HG02943 (cell line): ENCODE data around the gene SGPP2.
A peak's percentile ranks its signal among the peaks of the same experiment; 100 is the strongest.
"Not testable (repeated sequence)": the region's sequence is repeated elsewhere in the genome, so short reads cannot be mapped to it uniquely, and the experiment has no call there.

Source experiments
- ATAC-seq: cut with Tn5 transposase; IDR thresholded peaks from one replicate; pipeline ENCODE4 v1.9.1; 2021; ENCODE audit warnings: mild to moderate bottlenecking, low read depth, moderate library complexity; ENCODE audit not compliant: unreplicated experiment

Gene SGPP2, protein sequence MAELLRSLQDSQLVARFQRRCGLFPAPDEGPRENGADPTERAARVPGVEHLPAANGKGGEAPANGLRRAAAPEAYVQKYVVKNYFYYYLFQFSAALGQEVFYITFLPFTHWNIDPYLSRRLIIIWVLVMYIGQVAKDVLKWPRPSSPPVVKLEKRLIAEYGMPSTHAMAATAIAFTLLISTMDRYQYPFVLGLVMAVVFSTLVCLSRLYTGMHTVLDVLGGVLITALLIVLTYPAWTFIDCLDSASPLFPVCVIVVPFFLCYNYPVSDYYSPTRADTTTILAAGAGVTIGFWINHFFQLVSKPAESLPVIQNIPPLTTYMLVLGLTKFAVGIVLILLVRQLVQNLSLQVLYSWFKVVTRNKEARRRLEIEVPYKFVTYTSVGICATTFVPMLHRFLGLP

GRCh38 chr2:222424276-222424728, at the start of gene SGPP2:
Gene SGPP2, plus strand, starts transcription at chr2:222424543. Its CDS starts 60 bp downstream, at chr2:222424603.
- peak; percentile 20 for ATAC-seq

DNA sequence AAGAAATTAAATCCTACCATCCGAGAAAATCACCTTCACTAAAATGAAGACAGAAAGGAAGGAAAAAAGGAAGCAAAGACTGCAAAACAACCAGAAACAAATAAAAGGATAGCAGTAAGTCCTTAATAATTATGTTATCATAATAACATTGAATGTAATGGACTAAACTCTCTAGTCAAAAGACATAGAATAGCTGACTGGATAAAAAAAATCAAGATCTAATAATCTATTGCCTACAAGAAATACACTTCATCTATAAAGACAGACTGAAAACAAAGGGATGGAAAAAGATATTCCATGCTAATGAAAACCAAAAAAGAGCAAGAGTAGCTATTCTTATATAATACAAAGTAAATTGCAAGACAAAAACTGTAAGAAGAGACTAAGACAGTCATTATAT, 48.5 kb upstream of the SGPP2 start:
- ATAC-seq: no peak

DNA sequence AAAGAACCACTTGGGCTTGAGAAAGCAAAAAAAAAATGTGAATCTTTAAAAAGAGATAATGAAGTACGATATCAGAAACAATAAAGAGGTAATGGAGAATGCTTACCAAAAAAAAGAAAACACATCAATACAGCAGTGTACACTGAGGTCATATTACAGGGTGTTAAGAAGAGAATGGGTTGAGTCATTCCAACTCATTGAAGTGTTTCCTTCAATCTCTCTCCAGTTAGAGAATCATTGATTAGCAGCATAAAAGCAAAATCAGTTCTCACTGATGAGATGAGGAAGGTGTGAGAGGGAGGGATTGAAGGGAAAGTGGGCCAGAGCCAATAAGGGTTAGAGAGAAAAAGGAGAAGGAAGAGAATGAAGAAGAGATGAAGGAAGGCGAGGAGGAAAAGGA, 43.9 kb upstream of the SGPP2 start:
- no peak for ATAC-seq

DNA sequence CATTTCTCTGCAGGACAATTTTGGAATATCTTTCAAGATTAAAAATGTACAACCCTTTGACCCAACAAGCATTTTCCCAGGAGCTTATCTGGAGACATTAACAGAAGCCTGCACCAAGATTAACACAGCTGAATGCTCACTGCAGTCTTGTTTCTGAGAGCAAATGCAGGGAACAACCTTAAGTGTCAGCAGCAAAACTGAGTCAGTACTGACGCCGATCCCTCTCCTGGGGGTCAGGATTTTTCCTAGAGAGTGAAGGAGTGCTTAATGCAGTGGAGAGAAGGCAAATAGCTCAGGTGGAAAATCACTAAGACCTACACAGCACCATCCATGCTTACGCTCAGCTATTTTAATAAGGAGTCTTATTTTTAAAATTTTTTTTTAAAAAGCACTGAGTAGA, 42.8 kb upstream of the SGPP2 start:
- ATAC-seq: no peak

DNA sequence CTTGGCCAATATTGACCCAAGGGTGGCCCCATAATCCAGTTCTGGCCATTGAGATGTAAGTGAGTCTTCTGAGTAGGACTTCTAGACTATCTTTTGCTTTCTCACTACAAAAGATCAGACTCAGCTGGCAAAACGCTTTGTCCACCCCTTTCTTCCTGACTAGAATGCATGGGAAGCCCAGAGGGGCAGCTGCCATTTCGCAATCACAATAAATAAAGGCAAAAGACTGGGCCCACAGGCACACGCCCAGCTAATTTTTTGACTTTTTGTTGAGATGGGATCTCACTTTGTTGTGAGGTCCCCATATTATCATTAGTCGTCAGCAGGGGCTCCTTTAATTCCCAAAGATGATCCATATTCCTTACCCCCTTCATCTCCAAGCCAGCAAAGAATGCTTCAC, 41.1 kb upstream of the SGPP2 start:
- ATAC-seq: no peak

- no peak for ATAC-seq
Measured at GRCh38 chr2:222391743-222392285, 32.5 kb upstream of the SGPP2 start.

DNA sequence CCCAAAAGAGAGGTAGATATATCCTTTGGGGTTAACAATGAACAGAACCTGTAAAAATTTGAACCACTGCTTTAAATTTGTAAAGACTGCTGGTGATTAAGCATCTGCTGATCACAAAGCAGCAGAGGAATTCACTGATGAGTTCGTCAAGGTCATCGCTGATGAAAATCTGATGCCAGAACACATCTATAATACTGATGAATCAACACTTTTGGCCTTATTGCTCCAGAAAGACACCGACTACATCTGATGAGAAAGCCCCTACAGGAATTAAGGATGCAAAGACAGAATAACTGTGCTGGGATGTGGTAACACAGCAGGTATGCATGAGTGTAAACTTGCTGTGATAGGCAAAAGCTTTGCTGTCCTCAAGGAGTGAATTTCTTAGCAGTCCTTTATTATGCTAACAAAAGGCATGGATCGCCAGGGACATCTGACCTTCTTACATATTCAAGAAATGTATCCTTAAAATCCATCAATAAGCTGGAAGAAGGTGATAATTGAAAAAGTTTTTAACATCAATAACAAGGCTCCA, 30.5 kb upstream of the SGPP2 start:
- ATAC-seq: no peak

DNA sequence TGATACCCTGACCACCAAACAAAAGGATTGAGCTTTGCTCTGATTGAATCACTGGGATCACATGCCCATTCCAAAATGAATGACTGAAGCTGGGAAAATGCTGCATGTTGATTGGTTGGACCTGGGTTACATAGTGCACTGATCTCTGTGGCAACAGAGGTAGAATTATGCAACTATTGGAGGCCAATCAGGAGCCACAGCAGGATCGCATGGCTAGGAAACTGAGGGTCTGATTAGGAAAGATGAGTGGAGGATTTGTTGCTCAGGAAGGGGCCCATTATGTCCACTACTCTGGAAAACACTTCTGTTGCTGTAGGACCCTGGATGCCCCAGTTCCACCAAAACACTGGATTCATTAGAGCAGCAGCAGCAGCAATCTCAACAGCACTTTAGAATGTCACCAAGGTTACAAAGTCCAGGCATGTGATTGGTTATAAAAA, 25.9 kb upstream of the SGPP2 start:
- ATAC-seq: no peak

DNA sequence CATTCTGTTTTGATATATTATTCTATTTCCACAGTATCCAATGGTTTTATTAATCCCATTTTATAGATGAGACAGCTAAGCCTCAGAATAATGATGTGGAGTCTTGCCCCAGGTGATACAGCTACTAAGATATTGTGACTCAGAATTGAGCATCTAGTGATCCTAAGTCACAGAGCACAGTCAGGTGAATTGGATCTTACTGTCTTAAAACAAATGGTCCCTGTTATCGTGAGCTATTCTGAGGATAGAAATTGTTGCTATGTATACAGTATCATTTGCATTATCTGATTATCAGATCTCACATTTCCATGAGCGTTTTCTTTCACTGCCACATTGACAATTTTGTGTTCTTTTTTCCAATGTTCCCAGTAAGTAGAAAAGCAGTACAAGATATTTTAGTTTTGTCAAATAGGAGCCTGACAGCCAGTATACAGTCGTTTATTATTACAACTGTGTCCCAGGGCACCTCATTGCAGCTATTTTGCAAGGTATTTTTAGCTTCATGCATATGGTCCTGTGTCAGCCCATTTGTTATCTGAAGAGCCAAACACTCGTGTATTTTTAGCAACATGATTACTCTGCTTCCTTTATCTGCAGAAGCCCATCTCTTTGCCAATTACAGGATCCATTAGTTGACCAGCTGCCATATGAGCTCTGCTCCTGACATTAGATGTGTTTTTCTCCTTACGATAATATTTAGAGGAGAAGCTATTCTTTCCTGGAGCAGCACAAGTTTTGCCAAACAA, 25.1 kb upstream of the SGPP2 start:
- ATAC-seq: no peak

DNA sequence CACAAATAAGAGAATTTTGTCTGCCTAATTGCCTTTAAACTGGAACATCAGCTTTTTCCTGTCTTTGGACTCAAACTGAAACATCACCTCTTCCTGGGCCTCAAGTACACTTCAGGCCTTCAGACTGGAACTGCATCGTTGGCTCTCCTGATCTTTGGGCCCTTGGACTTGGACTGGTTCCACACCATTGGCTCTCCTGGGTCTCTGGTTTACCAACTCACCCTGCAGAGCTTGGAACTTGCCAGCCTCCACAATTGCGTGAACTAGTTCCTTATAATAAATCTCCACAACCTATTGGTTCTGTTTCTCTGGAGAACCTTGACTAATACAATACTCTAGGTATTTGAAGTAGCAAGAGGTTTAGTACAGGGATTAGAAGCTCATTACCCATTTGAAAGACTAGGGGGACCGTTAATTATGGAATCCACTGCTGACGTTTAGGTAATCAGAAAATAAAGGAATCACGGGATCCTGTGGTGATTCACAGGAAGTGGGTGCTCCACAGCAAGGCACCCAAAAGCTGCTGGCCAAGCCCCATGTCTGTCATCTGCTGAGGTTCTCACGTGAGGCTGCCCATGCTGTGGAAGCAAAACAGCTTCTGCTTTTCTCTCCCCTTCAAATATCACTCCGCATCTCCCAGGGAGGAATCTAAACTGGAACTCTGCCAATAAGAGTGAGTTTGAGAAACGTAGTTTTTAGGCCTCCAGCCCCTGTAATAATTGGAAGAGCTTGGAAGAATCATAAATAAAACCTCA, 20.0 kb upstream of the SGPP2 start:
- no peak for ATAC-seq

GRCh38 chr2:222408684-222409083, 15.7 kb upstream of the SGPP2 start:
- ATAC-seq: no peak

GRCh38 chr2:222410534-222410933, 13.8 kb upstream of the SGPP2 start:
- ATAC-seq: no peak

- not testable (repeated sequence) for ATAC-seq
Measured at GRCh38 chr2:222412334-222412733, 12.0 kb upstream of the SGPP2 start.

DNA sequence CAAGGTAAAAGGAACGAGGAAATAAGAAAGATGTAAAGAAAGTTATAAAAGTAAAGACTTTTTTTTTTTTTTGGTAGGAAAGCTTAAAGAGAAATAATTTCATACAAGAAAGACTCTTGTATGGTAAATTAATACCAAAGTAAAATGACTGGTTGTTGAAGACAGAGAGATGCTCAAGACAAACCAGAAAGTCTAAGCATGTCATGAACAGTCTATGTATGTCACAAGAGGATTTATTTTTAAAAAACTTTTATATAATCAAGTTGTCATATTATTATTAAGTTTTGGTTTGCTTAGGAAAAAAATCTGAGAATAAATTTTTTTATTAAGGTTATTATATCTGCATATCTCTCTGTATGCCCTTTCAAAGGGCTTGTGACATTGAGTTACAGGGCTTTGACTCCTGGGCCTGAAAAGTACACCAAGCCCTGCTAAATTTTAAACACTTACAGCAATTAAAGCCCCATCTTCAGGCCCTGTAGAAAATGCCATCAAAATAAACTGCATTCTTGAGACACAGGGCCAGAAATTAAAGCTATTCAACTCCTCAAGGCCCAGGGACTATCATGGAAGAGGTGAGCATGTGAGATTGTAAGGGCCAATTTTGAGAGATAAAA, 10.9 kb upstream of the SGPP2 start:
- ATAC-seq: no peak

DNA sequence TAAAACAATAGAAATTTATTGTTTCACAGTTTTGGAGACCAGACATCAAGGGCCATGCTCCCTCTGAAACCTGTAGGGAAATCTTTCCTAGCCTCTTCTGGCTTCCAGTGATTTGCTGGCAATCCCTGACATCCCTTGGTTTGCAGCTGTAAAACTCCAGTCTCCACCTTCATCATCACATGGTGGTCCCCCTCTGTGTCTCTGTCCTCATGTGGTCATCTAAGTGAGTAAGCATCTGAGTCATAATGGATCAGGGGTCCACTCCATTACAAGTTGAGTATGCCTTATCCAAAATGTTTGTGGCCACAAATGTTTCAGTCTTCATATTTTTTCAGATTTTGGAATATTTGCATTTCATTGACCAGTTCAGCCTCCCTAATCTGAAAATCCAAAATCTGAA, 5.6 kb upstream of the SGPP2 start:
- ATAC-seq: no peak

DNA sequence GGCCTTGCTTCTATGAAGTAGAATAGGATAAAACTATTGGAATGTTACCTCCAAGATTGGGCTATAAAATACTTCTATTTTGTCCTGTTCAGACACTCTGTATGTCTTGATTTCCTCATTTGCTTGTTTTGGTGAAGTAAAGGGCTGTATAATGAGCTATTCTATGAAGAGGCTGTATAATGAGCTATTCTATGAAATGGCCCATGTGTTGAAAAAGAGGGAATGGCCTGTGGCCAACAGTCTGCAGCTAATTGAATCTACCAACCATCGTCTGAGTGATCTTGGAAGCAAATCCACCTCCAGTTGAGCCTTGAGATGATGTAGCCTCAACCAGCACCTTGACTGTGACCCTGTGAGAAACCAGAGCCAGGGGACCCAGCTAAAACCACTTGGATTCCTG, 3.8 kb upstream of the SGPP2 start:
- ATAC-seq: no peak

DNA sequence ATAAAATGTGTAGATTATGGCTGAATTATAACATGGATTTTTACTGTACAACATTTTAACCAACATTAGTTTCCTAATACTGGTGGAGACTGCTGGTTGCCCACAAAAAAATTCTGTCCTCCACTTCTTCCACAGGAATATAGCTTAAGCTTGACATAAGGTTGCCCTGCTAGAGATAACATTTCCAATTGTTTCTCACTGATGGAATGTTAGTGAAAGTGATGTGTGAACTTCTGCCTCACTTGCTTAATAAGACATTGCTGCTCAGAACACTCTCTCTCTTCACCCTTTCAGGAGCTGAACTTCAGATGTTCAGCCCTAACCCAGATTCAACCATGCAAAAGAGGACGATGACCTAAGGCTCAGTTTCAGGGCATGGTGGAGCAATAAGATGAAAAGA, 2.7 kb upstream of the SGPP2 start:
- ATAC-seq: no peak

DNA sequence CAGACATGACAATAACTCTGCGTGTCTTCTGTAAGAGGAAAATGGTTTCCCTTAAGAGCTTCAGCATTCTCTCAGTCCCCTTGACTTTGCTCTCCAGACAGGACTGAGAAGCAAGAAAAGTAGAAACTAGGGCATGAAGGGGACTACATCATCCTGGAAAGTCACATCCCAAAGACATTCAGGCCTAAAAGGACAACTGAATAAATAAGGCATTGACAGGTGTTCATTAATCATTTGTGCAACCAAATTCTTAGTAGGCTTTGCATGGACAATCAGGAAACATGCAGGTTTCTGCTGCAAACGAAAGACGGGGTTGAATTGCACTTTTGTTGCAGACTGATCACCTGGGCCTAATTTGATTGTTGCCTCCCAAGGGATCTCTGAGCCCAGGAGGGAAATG, 1.2 kb upstream of the SGPP2 start:
- no peak for ATAC-seq

DNA sequence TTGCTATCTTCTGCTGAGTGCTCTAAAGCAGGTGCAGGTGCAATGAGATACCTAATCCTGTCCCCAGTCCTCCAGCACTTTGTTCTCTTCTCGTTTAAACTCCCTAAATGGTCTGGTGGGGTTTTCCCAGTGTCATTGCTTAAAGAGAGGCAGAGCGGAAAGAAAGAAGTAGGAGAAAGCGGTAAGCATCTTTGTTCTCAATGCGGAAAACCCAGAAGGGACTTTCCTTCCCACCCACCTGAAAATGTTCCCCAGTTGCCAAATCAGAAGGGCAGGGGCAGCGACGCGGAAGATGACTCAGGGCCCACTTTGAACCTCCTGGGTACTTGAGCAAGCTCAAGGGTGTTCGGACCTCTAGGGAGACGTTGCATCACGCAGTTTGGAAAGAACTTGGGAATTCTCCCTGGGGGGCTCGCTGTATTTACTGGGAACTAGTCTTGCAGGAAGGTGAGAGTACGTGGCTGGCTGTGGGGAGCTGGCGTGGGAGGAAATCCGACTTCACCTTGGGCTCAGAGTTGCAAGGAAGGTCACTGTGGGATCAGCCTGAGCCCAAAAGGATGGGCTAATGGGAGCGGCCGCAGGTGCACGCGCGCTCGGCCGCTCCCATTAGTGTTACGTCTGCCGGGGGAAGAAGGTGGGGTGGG, 589 bp upstream of the SGPP2 start:
- ATAC-seq: peak; percentile 25
